NB4 (cell line): ENCODE data around the gene EBLN1.

Source experiments
- DNase-seq: peaks from one replicate; pipeline ENCODE4 v3.0.0; 2010; ENCODE audit warnings: low read depth
- H3K4me3 ChIP-seq: one replicate; pipeline ENCODE4 v1.5.1; 2011; ENCODE audit warnings: mild to moderate bottlenecking, low read depth, low read length, moderate library complexity
- CTCF ChIP-seq: IDR thresholded peaks from one replicate; pipeline ENCODE4 v1.5.1; 2012; ENCODE audit warnings: low read depth, low read length
- MAX ChIP-seq: IDR thresholded peaks from 2 replicates; pipeline ENCODE4 v1.6.1; 2011; ENCODE audit warnings: low read depth, low read length
- MYC ChIP-seq: IDR thresholded peaks from 2 replicates; pipeline ENCODE4 v1.6.1; 2011; ENCODE audit warnings: low read depth, low read length
- POLR2A ChIP-seq: IDR thresholded peaks from 2 replicates; pipeline ENCODE4 v1.6.1; 2011; ENCODE audit warnings: mild to moderate bottlenecking; ENCODE audit not compliant: insufficient read length; ENCODE audit errors: extremely low read depth

The EBLN1 gene

GRCh38 chr10:22252801-22253579 is 35.2 kb upstream of the EBLN1 start:
- TF ChIP-seq MAX, result no peak
- TF ChIP-seq CTCF, result no peak
- no peak for TF ChIP-seq MYC
- TF ChIP-seq POLR2A, result no peak
- DNase-seq, result no peak
- H3K4me3 ChIP-seq, result peak overlapping the region; percentile 16

- TF ChIP-seq CTCF (no peak), MYC (no peak), MAX (no peak), POLR2A (no peak)
- peak overlapping the region; percentile 73 for H3K4me3 ChIP-seq
- DNase-seq, result peak; percentile 35
Observed at GRCh38 chr10:22252224-22252800, 34.5 kb upstream of the EBLN1 start.

- peak overlapping the region; percentile 73 for H3K4me3 ChIP-seq
- peak; percentile 66 for DNase-seq
- TF ChIP-seq POLR2A, result no peak
- TF ChIP-seq CTCF, result no peak
- TF ChIP-seq MYC, result no peak
- TF ChIP-seq MAX, result no peak
Observed at GRCh38 chr10:22251751-22252223, 34.0 kb upstream of the EBLN1 start.

GRCh38 chr10:22250897-22251660 is 33.3 kb upstream of the EBLN1 start:
- no peak for TF ChIP-seq POLR2A
- TF ChIP-seq CTCF, result no peak
- no peak for TF ChIP-seq MAX
- TF ChIP-seq MYC, result no peak
- DNase-seq, result peak; percentile 7
- H3K4me3 ChIP-seq, result peak overlapping the region; percentile 73

GRCh38 chr10:22247636-22248035 is 29.8 kb upstream of the EBLN1 start:
- DNase-seq, result no peak
- no peak overlapping the region for H3K4me3 ChIP-seq
- TF ChIP-seq MYC, result no peak
- TF ChIP-seq POLR2A, result no peak
- no peak for TF ChIP-seq MAX
- TF ChIP-seq CTCF, result no peak
